Left ventricle myocardium inferior (tissue), 1 donor: Measurements from ENCODE around the gene SDHAF2. TPM values are rescaled to one million over a fixed set of nuclear protein-coding genes. Genes with fewer than 3 reads are reported as not detected.
"Not testable (repeated sequence)": the region's sequence is repeated elsewhere in the genome, so short reads cannot be mapped to it uniquely, and the experiment has no call there.

ENCODE experiments used
- DNase-seq: peaks from one replicate; pipeline ENCODE4 v3.0.0-alpha.2; 2020
- H3K27ac ChIP-seq: fragments of 200-600 bp; replicated peaks from 2 replicates; pipeline ENCODE4 v1.8.0; 2021
- H3K27me3 ChIP-seq: fragments of 200-600 bp; 2 replicates; pipeline ENCODE4 v1.8.0; 2021; ENCODE audit warnings: low read depth
- H3K36me3 ChIP-seq: fragments of 200-600 bp; 2 replicates; pipeline ENCODE4 v1.8.0; 2021
- H3K4me1 ChIP-seq: fragments of 200-600 bp; 2 replicates; pipeline ENCODE4 v1.8.0; 2021
- H3K4me3 ChIP-seq: fragments of 200-600 bp; 2 replicates; pipeline ENCODE4 v1.8.0; 2021; ENCODE audit warnings: mild to moderate bottlenecking, moderate library complexity
- H3K9me3 ChIP-seq: fragments of 200-600 bp; replicated peaks from 2 replicates; pipeline ENCODE4 v1.8.0; 2021
- CTCF ChIP-seq: fragments of 200-600 bp; IDR thresholded peaks from 2 replicates; pipeline ENCODE4 v1.8.0; 2021; ENCODE audit warnings: antibody characterized with exemption, mild to moderate bottlenecking, borderline replicate concordance
- intact Hi-C: fragments of 100-400 bp; cut with micrococcal nuclease; formaldehyde crosslinking; loops from one replicate; pipeline ENCODE4 v1.11.0; 2022
- total RNA-seq: library from RNA; stranded (reverse); fragmentation: NEBNext Ultra II Directional; extraction: Animal tissue kit (Norgen Biotek cat#: 25700); gene quantifications from one replicate; pipeline ENCODE4 v1.2.1, GENCODE V29; 2021
- donor health status: DM: no; HTN: yes; CAD: no; lungs with severe emphysema.

SDHAF2 gene
- total RNA-seq, 1 donor from 2014 or later: 38.1 TPM

DNA sequence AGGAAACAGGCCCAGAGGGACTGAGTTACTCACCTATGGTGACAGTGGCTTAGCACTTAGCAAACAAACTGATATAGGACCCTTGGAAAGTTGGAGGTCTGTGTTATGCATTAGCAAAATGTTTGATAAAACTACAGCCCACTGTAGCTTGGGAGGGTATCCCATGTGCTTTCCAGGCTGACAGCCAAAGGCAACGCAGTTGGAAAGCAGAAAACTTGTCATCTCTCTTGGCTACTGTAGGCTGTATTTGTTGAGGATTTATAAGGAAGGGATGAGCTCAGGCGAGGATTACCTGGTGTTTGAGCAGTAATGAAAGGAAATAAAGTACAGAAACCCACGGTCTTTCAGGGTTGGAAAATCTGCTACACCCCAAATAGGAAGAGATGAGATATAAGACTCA, 23.8 kb downstream of the SDHAF2 start:
- Histone ChIP-seq H3K36me3 (peaks cover 23% of the 10 kb centered on the region), H3K4me1 (peaks cover 32% of the 10 kb centered on the region), H3K9me3 (no peaks in the 10 kb centered on the region), H3K4me3 (no peak overlapping the region), H3K27me3 (no peaks in the 10 kb centered on the region), H3K27ac (peak overlapping the region; percentile 13)
- intact Hi-C loops: no loop called here
- TF ChIP-seq CTCF: no peak
- DNase-seq: no peak

DNA sequence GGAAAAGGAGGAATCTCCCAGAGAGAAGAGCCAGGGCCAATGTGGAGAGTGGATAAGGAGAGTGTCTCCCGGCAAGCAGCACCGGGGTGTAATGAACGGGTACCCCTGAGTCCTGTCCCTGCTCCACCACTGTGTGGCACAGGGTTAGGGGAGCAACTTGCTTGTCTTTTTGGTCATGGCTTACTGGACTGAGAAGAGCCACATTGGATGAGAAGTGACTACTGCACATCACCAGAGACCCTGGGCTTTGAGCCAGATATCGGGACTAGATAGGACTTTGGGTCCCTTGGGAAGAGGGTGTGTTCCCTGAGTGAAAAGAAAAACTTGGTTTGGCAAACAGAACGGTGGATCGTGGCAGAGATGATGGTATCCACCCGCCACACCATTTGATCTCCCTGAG, 24.6 kb downstream of the SDHAF2 start:
- Histone ChIP-seq H3K36me3 (peaks cover 23% of the 10 kb centered on the region), H3K4me1 (peaks cover 23% of the 10 kb centered on the region), H3K27me3 (no peaks in the 10 kb centered on the region), H3K27ac (peak overlapping the region; percentile 13), H3K9me3 (no peaks in the 10 kb centered on the region), H3K4me3 (no peak overlapping the region)
- DNase-seq: no peak
- intact Hi-C loops: no loop called here
- TF ChIP-seq CTCF: no peak

DNA sequence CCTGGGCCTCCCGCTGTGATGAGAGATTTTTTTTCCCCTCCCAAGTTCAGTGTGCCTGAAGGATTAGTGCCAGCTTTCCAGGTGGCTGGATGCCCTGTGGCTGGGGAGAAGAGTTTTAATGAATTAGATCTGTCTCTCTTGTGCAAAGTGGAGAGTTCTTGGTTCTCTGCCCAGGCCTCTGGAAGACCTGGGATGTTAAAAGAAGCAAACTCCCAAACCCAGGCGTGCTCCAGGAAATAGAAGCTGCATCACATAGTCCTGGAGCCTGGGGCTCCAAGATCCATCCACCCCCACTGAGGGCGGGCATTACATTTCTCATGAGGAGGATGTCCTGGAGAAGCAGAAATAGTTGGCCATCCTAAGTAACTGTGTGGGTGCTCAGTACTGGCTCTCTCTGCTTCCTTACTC, 30.6 kb downstream of the SDHAF2 start:
- no peak for TF ChIP-seq CTCF
- H3K27me3 ChIP-seq: no peaks in the 10 kb centered on the region
- H3K9me3 ChIP-seq: no peaks in the 10 kb centered on the region
- intact Hi-C loops: no loop called here
- peak overlapping the region; percentile 29 for H3K27ac ChIP-seq
- H3K4me3 ChIP-seq: no peak overlapping the region
- peak; percentile 38 for DNase-seq
- H3K36me3 ChIP-seq: peaks cover 12% of the 10 kb centered on the region
- H3K4me1 ChIP-seq: peaks cover 16% of the 10 kb centered on the region

DNA sequence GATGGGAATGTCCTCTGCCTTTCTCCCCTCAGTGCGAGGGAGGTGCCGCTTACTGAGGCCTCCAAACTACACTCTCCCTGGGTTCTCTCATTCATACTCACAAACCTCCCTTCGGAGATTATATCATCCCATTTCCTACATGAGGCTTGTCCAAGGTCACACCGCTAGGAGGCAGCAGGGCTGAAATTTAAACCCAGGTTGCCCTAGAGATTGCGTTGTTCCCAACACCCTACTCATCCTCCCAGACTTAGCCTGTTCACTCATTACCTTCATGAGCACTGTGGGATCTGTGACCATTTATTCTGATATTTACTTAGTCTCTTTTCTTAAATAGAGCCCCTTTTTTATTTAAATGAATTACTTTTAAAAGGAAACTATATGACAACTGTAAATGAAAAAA, 31.1 kb downstream of the SDHAF2 start:
- Histone ChIP-seq H3K36me3 (peaks cover 8% of the 10 kb centered on the region), H3K9me3 (no peaks in the 10 kb centered on the region), H3K27ac (peak overlapping the region; percentile 29), H3K4me1 (peaks cover 16% of the 10 kb centered on the region), H3K27me3 (no peaks in the 10 kb centered on the region), H3K4me3 (no peak overlapping the region)
- DNase-seq: no peak
- intact Hi-C loops: no loop called here
- TF ChIP-seq CTCF: no peak

DNA sequence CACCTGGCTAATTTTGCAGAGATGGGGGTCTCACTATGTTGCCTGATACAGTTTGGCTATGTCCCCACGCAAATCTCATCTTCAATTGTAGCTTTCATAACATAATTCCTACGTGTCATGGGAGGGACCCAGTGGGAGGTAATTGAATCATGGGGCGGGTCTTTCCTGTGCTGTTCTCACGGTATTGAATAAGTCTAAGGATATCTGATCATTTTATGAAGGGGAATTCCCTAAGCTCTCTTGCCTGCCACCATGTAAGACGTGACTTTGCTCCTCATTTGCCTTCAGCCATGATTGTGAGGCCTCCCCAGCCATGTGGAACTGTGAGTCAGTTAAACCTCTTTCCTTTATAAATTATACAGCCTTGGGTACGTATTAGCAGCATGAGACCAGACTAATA, 37.7 kb downstream of the SDHAF2 start:
- DNase-seq, H3K4me3 ChIP-seq, intact Hi-C loops, H3K9me3 ChIP-seq, H3K27me3 ChIP-seq: not testable (repeated sequence)
- Histone ChIP-seq H3K36me3 (peaks cover 33% of the 10 kb centered on the region), H3K27ac (peak overlapping the region; percentile 64), H3K4me1 (peaks cover 11% of the 10 kb centered on the region)

GRCh38 chr11:61468002-61468401, 38.1 kb downstream of the SDHAF2 start:
- TF ChIP-seq CTCF: no peak
- peak overlapping the region; percentile 64 for H3K27ac ChIP-seq
- H3K9me3 ChIP-seq: no peaks in the 10 kb centered on the region
- DNase-seq: peak; percentile 55
- peaks cover 15% of the 10 kb centered on the region for H3K4me1 ChIP-seq
- H3K36me3 ChIP-seq: peaks cover 29% of the 10 kb centered on the region
- no peak overlapping the region for H3K4me3 ChIP-seq
- intact Hi-C loops: no loop called here
- no peaks in the 10 kb centered on the region for H3K27me3 ChIP-seq
